Coronary artery (tissue), 2 donors: ENCODE results near the gene TMEM250.

Experiments
- DNase-seq: peaks from one replicate; pipeline ENCODE4 v3.0.0-alpha.2; 2017; ENCODE audit warnings: low spot score
- H3K27ac ChIP-seq, 2 donors: fragments of 200-600 bp; sonication (generic); one replicate each; pipeline ENCODE4 v1.5.1; 2016 to 2019
- H3K4me3 ChIP-seq: fragments of 200-600 bp; sonication (generic); 2 replicates; pipeline ENCODE4 v1.5.1; 2016; ENCODE audit warnings: mild to moderate bottlenecking, moderate library complexity
- CTCF ChIP-seq: fragments of 200-600 bp; sonication (generic); IDR thresholded peaks from one replicate; pipeline ENCODE4 v1.5.1; 2019; ENCODE audit warnings: antibody characterized with exemption

The TMEM250 gene

DNA sequence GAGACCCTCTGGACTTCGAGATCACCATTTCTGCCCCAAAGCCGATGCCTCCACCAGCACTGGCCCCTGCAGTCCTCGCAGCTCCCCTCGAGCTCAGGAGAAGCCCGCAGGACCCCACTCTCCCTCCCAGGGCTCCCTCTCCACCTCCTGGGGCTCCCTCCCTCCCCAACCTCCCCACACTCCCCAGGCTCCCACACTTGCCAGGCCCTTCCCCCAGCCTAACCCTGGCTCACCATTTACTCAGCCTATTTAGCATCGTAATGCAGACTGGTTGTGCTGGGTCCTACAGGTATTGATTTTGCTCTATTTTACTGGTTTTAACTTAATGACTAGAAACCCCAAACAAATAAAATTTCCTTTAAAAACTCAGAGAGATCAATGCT, 23.7 kb upstream of the TMEM250 start:
- Histone ChIP-seq H3K27ac (no peak overlapping the region), H3K4me3 (no peak overlapping the region)
- DNase-seq, result no peak
- TF ChIP-seq CTCF, result no peak

- no peak overlapping the region for H3K4me3 ChIP-seq
- no peak for DNase-seq
- TF ChIP-seq CTCF, result no peak
- H3K27ac ChIP-seq, result no peak overlapping the region
These were observed 23.2 kb upstream of the TMEM250 start for GRCh38 chr9:136141682-136142413.

GRCh38 chr9:136140966-136141365, 22.3 kb upstream of the TMEM250 start:
- DNase-seq, result no peak
- Histone ChIP-seq H3K27ac (no peak overlapping the region), H3K4me3 (no peak overlapping the region)
- TF ChIP-seq CTCF, result no peak

- TF ChIP-seq CTCF, result no peak
- DNase-seq, result no peak
- no peak overlapping the region for H3K4me3 ChIP-seq
- H3K27ac ChIP-seq, result no peak overlapping the region
These were observed 21.4 kb upstream of the TMEM250 start for GRCh38 chr9:136140046-136140445.

DNA sequence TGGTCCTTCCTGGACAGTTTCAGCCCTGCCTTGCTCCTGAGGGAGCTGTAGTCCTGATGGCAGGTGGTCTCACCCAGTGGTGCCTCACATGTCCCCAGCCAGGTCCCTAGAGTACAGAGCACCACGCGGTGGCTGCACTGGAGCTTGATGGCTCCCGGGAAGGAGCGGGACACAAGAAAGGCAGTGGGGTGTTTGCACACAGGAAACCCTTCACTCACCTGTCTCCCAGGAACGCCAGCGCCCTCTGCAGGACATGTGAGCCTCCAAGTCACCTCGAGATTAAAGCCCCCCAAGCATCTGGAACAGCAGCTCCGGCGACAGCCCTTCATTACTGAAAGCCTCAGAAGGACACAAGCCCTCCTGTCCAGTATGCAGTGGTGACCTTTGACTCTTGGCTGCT, 19.9 kb upstream of the TMEM250 start:
- DNase-seq, result no peak
- no peak overlapping the region for H3K27ac ChIP-seq

GRCh38 chr9:136137321-136138265, 18.9 kb upstream of the TMEM250 start:
- TF ChIP-seq CTCF, result no peak
- Histone ChIP-seq H3K4me3 (no peak overlapping the region), H3K27ac (no peak overlapping the region)
- DNase-seq, result no peak

More for the DNA sequence above, 19.9 kb upstream of the TMEM250 start:
- no peak for TF ChIP-seq CTCF
- no peak overlapping the region for H3K4me3 ChIP-seq
